HG02840 (cell line): ENCODE measurements around the gene LGALS7.
A peak's percentile ranks its signal among the peaks of the same experiment; 100 is the strongest.
"Not testable (repeated sequence)": the region's sequence is repeated elsewhere in the genome, so short reads cannot be mapped to it uniquely, and the experiment has no call there.

Source experiments
- ATAC-seq: cut with Tn5 transposase; IDR thresholded peaks from one replicate; pipeline ENCODE4 v1.9.1; 2021; ENCODE audit warnings: mild to moderate bottlenecking, moderate library complexity, moderate number of reproducible peaks; ENCODE audit not compliant: unreplicated experiment, low FRiP score

LGALS7 gene

GRCh38 chr19:38778733-38779132 lies 5.4 kb upstream of the LGALS7 start:
- no peak for ATAC-seq

GRCh38 chr19:38774181-38774950 lies 1.0 kb upstream of the LGALS7 start:
- no peak for ATAC-seq

GRCh38 chr19:38771569-38771968 lies 1.7 kb downstream of the LGALS7 start:
- ATAC-seq, result not testable (repeated sequence)

GRCh38 chr19:38770949-38771275 lies 2.4 kb downstream of the LGALS7 start:
- not testable (repeated sequence) for ATAC-seq

- not testable (repeated sequence) for ATAC-seq
These were observed 2.9 kb downstream of the LGALS7 start for GRCh38 chr19:38770228-38770948.

- ATAC-seq, result peak; percentile 73
These were observed 3.6 kb downstream of the LGALS7 start for GRCh38 chr19:38769635-38770211.

- no peak for ATAC-seq
These were observed 6.9 kb downstream of the LGALS7 start for GRCh38 chr19:38766276-38767047.

GRCh38 chr19:38765214-38765613 lies 8.1 kb downstream of the LGALS7 start:
- ATAC-seq, result no peak

- no peak for ATAC-seq
These were observed 9.5 kb downstream of the LGALS7 start for GRCh38 chr19:38763795-38764220.

GRCh38 chr19:38761884-38762389 lies 11.4 kb downstream of the LGALS7 start:
- ATAC-seq, result not testable (repeated sequence)

- ATAC-seq, result not testable (repeated sequence)
These were observed 12.4 kb downstream of the LGALS7 start for GRCh38 chr19:38760805-38761517.

- no peak for ATAC-seq
These were observed 13.7 kb downstream of the LGALS7 start for GRCh38 chr19:38759590-38760003.

- ATAC-seq, result not testable (repeated sequence)
These were observed 19.1 kb downstream of the LGALS7 start for GRCh38 chr19:38754196-38754595.

GRCh38 chr19:38753783-38754182 lies 19.5 kb downstream of the LGALS7 start:
- not testable (repeated sequence) for ATAC-seq

GRCh38 chr19:38745316-38745715 lies 28.0 kb downstream of the LGALS7 start:
- no peak for ATAC-seq

- no peak for ATAC-seq
These were observed 28.4 kb downstream of the LGALS7 start for GRCh38 chr19:38744874-38745273.

GRCh38 chr19:38744298-38744681 lies 29.0 kb downstream of the LGALS7 start, which contains the start of gene CAPN12:
Gene CAPN12 (minus strand): TSS chr19:38744474. CDS start chr19:38744165, 309 bp downstream.
- no peak for ATAC-seq

- no peak for ATAC-seq
These were observed 29.7 kb downstream of the LGALS7 start for GRCh38 chr19:38743394-38744297.

- ATAC-seq, result no peak
These were observed 30.4 kb downstream of the LGALS7 start for GRCh38 chr19:38742906-38743305.
